NCI-H82 treated with DMSO at 0.1 percent for 48 hours (cell line): ENCODE measurements around the gene ZMAT3.

Experiments
- DNase-seq: peaks from one replicate; lab custom pipeline; 2025; ENCODE audit not compliant: unreplicated experiment; lab: John Stamatoyannopoulos, UW

ZMAT3 gene

DNA sequence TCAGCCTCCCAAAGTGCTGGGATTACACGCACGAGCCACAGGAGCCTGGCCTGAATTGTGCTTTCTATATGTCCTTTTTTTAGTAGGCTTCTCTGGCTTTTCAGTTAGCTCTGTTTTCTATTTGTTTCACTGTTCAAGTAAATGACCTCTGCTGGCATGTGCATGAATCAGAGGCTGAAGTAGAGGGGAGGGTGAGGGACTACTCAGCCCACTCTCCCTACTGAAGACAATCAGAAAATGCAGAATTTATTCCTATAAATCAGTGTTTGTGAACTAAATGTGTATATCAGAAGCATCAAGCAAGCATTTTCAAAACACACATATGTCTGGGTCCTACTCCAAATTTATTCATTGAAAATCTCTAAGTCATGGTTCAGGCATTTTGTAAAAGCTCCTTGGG lies 45.0 kb downstream of the ZMAT3 start:
- DNase-seq, result no peak

DNA sequence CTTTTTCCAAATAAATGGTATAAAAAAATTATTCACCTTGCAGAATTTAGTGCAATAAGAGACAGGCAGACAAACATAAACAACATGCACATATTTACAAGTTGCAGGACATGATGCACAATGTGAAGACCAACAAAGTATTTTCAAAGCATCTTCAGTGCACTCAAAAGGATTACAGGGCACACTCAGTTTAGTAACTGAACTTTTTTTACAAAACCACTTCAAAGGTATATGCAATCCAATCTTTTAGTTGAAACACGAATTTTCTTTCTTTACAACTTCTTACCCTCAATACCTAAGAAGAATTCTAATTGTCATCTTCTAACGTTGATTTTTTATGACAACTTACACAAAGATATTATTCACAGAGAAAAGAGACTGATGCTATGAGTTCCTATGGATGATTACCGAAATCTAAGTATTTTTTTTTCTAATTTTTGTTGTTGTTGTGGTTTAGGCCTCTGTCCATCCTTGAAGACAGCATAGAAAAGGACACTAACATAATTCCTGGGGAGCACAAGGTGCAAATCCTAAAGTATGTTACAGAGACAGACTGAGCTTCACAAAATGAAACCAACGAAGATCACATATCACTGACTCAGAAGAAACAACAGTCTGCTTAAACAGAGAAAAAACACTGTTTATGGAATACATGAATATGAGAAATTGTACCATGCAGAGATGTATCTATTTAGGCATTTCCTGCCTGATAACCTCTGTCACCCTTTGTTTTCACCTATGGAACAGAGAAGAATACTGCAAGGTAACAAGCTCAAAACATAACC lies 50.3 kb downstream of the ZMAT3 start:
- DNase-seq, result no peak

DNA sequence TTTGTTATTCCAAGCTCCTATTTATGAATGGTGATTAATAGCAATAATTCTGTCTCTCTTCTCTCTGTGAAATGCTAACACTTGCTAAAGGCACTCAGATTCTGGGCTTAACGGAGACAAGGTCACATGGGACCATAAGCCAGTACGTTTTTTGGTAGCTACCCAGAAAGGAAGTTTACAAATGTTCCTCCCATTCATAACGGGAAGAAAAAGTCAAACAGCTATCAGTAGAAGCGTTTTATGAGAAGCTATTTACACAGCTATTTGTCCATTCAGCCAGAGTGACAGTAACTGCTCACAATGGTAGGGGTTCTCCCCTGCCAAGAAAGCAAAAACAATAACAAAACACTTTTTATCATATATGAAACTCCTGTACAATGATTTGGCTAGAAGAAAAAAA lies 51.5 kb downstream of the ZMAT3 start:
- DNase-seq, result no peak

DNA sequence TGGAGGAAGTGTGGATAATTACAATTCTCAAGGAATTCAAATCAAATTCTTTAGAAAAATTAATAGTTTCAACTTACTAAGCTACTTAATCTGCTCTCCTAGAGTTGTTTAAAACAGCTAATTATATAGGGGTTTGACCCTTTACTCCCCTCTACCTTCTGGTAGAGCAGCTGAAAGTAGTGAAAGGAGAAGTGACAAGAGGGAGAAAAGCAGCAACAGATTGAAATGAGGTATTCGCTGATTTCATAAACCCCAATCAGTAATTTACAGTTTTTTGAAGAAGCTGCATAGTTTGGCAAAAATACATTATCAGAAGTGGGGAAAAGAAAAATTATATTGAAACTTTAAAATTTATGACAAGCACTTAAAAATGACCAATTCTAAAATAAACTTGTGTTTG lies 52.8 kb downstream of the ZMAT3 start:
- DNase-seq, result no peak

DNA sequence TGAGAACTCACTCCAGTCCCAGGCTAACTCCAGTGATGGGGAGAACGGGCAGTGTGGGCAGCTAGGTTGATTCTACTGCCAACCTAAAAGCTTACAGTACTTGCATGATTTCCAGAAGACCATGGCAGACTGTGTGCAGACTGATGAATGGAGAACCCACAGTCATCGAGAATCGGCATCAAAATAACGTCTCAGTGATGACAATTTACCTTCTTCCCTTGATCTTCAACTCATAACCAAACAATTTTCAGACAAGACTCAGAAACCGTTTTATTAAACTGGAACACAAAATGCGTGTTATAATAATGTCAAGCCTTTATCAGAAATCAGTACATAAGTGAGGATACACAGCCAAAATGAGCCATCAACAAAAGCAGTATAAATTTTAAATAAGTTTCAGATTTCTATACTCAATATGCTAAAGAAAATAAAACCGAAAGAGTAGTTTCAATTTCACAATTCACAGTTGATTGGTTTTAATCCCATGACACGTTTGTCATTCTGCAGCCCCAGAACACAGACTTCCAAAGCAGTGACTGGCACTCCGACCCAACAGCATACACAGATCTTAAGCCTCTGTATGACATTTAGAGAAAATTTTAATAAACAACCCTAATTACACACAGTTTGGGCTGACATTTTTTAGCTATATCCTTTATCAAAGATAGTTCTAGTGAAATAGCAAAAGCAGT lies 54.5 kb downstream of the ZMAT3 start:
- DNase-seq, result no peak

DNA sequence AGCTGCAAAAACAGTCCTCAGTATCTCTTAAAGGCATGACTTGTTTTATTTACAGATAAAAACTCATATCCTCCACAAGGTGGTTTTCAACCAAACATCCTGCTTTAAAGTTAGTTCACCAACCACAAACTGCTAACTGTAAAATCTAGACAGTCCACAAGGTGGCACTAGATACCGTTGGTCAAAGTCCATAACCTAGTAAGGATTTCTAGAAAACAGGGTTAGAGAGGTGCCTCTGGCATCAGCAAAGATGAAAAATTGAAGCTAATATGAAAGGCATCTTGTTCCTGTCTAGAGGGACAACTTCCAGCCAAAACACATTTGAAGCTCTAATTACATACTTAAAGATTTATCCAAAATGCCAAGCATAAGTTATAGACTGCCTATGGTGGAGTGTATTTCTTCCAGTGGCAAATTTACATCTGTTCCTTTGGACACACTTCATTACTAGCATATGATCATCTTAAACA lies 56.0 kb downstream of the ZMAT3 start:
- DNase-seq, result peak; percentile 60

DNA sequence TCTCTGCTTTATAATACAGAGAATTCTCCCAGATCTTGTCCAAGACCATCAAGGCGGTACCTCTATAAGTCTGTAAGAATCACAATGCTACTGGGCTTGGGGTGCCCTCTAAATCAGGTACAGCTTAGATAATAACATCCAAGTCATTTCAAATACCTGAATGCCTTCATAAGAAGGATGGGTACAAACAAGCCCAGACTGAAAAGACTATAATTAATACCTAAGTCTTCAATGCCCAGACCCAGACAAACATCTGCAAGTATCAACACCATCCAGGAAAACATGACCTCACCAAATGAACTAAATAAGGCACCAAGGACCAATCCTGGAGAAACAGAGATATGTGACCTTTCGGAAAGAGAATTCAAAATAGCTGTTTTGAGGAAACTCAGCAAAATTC lies 65.9 kb downstream of the ZMAT3 start:
- DNase-seq, result no peak

DNA sequence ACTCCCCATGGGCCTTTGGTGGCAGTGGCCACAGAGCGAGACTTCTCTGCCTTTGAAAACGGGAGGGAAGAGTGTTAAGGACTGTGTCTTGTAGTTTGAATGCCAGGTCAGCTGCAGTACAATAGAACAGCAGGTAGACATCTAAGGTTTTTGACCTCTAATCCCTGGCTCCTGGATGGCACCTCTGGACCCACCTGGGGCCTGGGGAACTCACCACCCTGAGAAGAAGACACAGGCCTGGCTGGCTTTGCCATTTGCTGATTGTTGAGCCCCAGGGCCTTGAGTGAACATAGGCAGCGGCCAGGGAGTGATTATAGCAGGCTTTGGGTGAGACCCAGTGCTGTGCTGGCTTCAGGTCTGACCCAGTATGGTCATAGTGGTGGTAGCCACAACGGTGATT lies 66.4 kb downstream of the ZMAT3 start:
- no peak for DNase-seq

DNA sequence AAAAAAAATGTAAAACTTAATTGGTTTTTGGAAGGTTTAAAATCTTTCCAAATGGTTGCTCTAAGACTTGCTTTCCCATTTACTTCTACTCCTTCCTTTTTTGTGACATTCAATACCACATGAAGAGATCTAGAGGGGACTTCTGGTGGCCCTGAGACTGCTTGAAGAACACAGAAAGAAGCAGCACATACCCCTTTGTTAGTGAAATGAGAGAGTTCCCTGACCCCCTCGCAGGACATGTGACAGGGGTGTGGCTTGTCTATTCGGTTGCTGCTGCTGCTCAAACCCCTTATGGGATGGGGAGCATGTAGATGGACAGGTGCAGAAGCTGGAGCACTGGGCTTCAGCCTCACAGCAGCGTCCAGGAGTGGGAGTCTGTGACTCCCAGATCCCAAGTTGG lies 71.0 kb downstream of the ZMAT3 start:
- no peak for DNase-seq

DNA sequence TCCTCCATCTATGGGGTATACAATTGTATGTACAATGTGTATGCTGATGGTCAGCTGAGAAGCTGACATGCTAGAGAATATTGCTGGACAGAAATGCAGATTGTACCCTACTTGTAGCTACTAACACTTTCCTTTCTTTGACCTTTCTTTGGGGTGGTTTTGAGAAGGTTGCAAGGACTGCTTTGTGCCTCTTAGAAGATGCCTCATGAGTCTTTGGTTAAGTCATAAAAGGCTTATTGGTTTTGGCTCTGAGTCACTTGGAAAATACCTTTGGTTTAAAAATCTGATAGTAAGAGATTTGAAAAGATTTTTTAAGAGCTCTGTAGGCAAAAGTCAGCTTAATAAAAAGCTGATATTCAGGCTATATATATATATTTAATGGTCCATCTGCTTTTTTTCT lies 71.5 kb downstream of the ZMAT3 start:
- DNase-seq, result no peak

DNA sequence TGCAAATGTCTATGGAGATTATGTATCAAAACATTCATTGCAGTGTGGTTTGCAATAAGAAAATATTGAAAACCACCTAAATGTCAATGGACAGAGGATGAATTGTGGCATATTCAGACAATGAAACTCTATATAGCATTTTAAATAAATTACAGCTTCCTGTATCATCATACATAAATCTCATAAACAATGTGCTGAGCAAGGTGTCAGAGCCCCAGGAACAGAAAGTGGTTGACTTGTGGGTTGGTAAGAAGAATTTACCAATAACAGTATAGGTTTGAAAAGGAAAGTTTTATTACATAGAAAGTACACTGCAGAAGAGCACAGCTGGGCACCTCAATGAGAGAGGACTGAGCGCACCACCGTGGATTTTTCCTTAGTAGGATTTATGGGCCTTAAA lies 75.2 kb downstream of the ZMAT3 start:
- no peak for DNase-seq

DNA sequence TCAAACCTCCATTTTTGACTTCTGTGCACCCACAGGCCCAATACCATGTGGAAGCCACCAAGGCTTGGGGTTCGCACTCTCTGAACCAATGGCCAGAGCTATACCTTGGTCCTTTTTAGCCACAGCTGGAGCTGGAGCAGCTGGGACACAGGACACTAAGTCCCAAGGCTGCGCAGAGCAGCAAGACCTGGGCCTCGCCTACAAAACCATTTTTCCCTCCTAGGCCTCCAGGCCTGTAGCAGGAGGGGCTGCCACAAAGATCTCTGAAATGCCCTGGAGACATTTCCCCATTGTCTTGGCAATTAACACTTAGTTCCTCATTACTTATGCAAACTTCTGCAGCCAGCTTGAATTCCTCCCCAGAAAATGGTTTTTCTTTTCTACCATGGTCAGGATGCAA lies 81.3 kb downstream of the ZMAT3 start:
- DNase-seq, result no peak

DNA sequence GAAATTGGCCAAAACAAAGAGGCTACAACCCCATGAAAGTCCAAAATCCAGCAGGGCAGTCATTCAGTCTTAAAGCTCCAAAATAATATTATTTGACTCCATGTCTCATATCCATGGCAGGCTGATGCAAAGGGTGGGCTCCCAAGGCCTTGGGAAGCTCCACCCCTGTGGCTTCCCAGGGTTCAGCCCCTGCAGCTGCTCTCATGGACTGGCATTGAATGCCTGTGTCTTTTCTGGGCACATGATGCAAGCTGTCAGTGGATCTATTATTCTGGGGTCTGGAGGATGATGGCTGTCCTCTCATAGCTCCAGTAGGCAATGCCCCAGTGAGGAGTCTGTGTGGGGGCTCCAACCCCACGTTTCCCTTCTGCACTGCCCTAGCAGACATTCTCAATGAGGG lies 81.8 kb downstream of the ZMAT3 start:
- no peak for DNase-seq

DNA sequence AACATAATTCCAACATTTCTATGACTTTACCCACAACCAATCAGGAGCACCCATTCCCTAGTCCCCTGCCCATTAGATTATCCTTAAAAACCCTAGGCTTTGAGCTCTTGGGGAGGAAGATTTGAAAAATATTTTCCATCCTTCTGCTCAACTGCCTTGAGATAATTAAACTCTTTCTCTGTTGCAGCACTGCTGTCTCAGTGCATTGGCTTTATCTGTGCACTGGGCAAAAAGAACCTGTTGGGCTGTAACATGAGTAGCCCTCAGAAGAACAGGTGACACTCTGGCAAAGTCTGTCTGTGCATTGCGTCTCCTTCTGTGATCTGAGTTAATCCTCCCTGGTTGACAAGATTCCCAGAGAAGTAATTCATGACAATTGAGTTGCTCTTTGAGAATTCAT lies 83.9 kb downstream of the ZMAT3 start:
- no peak for DNase-seq

DNA sequence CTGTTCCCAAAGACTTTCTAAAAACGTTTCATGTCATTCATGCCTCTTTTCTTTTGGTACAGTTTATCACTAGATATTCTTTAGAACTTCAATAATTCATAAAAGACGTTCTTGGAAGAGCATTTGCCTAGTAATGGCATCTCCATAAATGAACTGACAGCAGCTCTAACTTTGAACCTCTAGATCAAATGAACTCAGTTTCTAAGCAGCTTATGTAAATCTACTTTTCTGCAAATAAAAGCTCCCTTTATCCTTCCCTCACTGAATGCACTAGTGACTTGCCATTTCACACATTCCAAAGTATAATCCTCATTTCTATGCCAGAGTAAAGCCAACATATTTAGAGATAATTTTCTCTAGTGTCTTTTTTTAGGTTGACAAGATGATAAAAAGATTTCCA lies 85.2 kb downstream of the ZMAT3 start:
- peak; percentile 44 for DNase-seq

DNA sequence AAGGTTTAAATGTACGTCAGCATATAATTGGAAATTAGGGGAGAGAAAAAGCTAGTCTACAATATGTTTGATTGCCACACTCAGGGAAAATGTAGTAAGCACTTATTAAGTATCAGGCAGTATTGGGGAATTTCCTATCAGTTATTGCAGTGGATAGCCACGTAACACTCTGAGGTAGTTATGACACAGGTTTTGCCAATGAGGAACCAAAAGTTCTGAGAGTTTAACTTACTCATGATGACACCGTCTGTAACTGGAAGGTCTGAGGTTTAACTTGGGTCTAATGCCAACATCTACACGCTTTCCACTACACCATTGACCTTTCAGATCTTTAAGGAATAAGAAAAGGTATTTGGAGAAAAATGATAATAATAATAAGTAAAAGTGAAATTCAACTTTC lies 89.5 kb downstream of the ZMAT3 start:
- DNase-seq, result no peak

DNA sequence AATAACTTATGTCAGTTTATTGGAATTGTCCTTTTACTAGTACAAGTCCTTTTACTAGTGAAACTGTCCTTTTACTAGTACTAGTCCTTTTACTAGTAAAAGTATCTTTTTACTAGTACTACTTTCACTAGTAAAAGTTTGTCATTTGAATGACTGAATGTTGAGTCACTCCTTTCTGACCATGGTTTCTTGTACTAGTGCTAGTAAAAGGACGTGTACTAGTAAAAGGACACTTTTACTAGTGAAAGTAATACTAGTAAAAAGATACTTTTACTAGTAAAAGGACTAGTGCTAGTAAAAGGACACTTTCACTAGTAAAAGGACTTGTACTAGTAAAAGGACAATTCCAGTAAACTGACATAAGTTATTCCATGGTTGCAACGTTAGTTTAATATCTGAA lies 96.3 kb downstream of the ZMAT3 start:
- DNase-seq, result no peak

DNA sequence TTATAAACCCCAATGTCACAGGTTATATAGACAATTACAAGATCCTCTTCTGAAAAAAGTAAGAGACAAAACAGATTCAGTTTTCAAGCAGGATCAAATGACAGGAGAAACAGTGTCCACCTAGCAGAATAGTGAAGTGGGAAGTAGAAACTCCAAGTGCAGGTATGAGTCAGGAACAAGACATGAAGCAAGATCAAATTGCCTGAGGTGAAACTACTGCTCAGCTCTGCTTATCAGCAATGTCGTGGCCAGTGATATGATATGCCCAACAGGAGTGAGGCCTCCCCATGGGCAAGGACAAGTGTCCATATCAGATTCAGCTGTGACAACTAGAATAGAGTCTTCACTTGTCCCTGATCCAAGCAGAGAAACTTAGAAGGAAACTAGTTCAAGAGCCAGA lies 100.0 kb downstream of the ZMAT3 start:
- DNase-seq, result no peak

DNA sequence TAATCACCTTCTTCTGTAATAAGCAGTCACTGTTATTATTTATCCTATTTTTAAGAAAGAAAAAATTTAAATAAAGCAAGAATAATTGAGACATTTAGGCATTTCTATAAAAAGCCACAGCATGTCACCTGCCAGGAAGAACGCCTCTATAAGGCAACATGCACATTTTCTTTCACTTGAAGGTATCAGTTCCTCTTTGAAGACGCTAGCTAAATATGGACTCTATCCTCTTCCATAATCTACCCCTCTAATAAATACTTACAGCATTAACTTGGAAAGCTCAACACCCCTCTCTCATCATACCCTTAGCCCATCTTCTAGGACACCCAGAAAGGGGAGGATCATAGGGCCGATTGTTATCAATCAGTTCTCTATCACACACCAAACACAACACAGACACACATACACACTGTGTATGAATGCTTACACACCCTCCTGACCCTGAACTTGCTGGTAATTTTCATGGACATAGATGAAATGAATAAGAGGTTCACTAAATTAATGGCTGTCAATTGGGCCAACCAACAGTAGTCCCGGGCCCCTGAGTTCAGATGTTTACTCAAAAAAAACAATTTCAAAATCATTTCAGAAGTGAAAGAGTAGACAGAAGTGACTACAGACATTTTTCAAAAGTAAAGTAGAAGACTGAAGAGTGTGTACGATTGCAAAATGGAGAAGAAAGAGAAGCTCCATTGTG lies 102.5 kb downstream of the ZMAT3 start:
- no peak for DNase-seq
